A549 treated with AZD9567 at 1 μM for 4 hours (cell line): ENCODE results near the gene CDCA4. TPM values are rescaled to one million over a fixed set of nuclear protein-coding genes. Genes with fewer than 3 reads are reported as not detected.

Source experiments
- total RNA-seq: library from RNA; stranded (reverse); fragments of 200-300 nt; extraction: Qiagen RNA extraction; gene quantifications from 5 replicates; pipeline ENCODE4 v1.2.3, GENCODE V29; 2022; ENCODE audit not compliant: insufficient read depth

Gene CDCA4
- 44.8 to 57.5 TPM (median 49.9 TPM) in 5 replicates for total RNA-seq

GRCh38 chr14:105020815-105021655 is at the start of gene CDCA4:
CDCA4 (minus strand) TSS chr14:105021083; CDS start chr14:105011929, 9,154 bp downstream.

GRCh38 chr14:105065280-105066228 is 44.7 kb upstream of the CDCA4 start, which contains the start of gene GPR132:
GPR132 (minus strand) TSS chr14:105065430; CDS start chr14:105055420, 10,010 bp downstream.

GRCh38 chr14:104985675-104986486 is 35.0 kb downstream of the CDCA4 start, which contains the start of gene CLBA1:
CLBA1 (plus strand) TSS chr14:104985788; CDS start chr14:104986432, 644 bp downstream.

GRCh38 chr14:104977681-104978653 is 42.9 kb downstream of the CDCA4 start, which contains the start of gene AHNAK2:
AHNAK2 (minus strand) TSS chr14:104978374; CDS start chr14:104978237, 137 bp downstream.

Other genes starting within 250 kb of the CDCA4 start
- gene AKT1, start 225.3 kb downstream of the CDCA4 start, total RNA-seq = 79.8 to 113 TPM (median 105 TPM) in 5 replicates
- gene ZBTB42, start 220.0 kb downstream of the CDCA4 start, total RNA-seq = 2.4 to 3.7 TPM (median 3.0 TPM) in 5 replicates
- 14.1 to 30.0 TPM (median 29.0 TPM) in 5 replicates for gene CEP170B, start 155.8 kb downstream of the CDCA4 start, total RNA-seq
- 0.01 to 0.16 TPM (median 0.09 TPM) in 3 of 5 replicates, not detected in the others for gene PLD4, start 96.2 kb downstream of the CDCA4 start, total RNA-seq
- 183 to 234 TPM (median 196 TPM) in 5 replicates for gene AHNAK2, start 42.7 kb downstream of the CDCA4 start, total RNA-seq
- gene CLBA1, start 35.3 kb downstream of the CDCA4 start, total RNA-seq = 11.3 to 22.3 TPM (median 20.2 TPM) in 5 replicates
- 0.37 to 0.60 TPM (median 0.48 TPM) in 4 of 5 replicates, not detected in the other for gene GPR132, start 44.3 kb upstream of the CDCA4 start, total RNA-seq
- 26.4 to 35.5 TPM (median 30.5 TPM) in 5 replicates for gene JAG2, start 147.7 kb upstream of the CDCA4 start, total RNA-seq
- 21.9 to 51.1 TPM (median 44.5 TPM) in 5 replicates for gene NUDT14, start 160.2 kb upstream of the CDCA4 start, total RNA-seq
- 33.0 to 44.5 TPM (median 41.2 TPM) in 5 replicates for gene BTBD6, start 227.4 kb upstream of the CDCA4 start, total RNA-seq